KG1 (cell line): ENCODE data around the gene GALNT16.
"Not testable (repeated sequence)": the region's sequence is repeated elsewhere in the genome, so short reads cannot be mapped to it uniquely, and the experiment has no call there.

Experiments used
- DNase-seq: peaks from one replicate; lab custom pipeline; 2025; lab: John Stamatoyannopoulos, UW

The GALNT16 gene

DNA sequence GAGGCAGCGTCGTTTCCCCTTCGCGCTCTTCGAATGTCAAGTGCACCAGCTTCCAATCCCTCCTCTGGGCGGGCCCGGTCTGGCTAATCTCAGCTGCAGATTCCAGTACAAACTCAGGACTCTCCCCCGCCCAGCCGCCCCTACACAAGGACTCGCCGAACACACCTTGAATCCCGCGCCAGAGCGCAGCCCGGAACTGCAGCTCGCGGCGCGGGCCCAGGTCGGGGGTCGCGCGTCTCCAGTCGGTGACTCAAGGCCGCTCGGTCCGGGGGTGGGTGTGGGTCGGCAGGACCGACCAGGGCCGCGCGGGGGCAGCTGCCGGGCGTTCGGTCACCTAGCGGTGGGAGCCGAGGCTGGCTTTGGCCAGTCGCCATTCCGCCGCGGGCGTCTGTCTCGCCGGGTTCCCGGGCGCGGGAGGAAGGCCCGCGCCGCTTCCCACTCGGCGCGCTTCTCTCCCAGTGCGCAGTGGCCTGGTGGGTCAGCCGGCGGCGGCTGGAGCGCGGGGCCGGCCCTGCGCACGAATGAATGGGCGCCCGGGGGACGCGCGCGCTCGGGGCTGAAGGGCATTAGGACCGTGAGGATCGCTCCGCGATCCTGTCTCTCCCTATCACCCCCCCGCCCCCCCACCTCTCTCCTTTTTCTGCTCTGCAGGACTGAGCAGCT is at the start of gene GALNT16:
Gene GALNT16 (plus strand): TSS at position 632 of the 663 bp plus-strand sequence. CDS start 133 bp downstream, outside the sequence.
- DNase-seq: no peak

DNA sequence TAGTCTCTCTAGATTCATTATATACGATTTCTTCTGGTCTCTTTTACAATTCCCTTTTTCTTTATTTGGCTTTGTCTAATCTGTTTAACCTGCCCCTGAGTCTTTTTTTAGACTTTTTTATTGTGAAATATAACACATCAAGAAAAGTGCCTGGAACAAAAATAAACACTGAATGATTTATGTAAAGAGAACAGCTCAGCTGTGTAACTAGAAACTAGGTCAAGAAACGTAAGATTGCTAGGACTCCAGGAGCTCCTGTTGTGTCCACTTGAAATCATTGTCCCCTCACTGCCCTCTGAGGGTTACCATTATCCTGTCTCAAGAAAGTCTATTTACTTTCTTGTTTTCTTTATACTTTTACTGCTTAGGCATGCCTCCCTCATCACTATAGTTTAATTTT is 45.6 kb upstream of the GALNT16 start:
- no peak for DNase-seq

DNA sequence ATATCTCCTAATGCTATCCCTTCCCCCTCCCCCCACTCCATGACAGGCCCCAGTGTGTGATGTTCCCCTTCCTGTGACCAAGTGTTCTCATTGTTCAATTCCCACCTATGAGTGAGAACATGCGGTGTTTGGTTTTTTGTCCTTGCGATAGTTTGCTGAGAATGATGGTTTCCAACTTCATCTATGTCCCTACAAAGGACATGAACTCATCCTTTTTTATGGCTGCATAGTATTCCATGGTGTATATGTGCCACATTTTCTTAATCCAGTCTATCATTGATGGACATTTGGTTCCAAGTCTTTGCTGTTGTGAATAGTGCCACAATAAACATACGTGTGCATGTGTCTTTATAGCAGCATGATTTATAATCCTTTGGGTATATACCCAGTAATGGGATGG is 42.3 kb upstream of the GALNT16 start:
- DNase-seq: not testable (repeated sequence)

DNA sequence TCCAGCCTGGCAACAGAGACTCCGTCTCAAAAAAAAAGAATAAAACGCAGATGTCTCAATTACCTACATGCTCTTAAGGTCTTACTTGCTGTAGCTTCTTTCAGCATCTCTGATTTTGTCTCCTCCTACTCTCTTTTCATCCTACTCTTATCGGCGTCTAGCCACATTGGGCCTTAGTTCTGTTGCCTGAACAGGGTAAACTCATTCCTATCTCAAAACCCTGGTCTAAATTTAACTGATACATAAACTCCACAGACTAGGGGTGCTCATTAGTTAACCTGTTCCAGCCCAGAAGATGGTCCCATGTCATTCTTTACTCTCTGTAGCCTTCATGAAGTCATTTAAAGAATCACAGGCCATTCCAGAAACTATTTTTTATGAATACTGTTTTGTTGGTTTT is 35.0 kb upstream of the GALNT16 start:
- DNase-seq: no peak

DNA sequence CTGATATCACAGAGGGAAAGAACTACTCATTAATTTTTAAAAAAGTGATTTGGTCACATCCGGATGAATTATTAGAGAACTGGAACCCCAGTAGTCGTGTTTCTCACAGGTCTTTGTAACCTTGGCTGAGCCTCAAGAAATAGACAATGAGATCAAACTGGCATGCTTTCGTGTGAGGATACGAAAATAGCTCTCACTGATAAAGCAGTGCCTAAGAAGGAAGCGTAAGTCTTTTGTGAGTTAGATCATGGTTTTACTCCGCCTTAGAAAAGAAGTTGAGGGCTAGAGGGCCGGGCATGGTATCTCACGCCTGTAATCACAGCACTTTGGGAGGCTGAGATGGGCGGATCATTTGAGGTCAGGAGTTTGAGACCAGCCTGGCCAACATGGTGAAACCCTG is 33.8 kb upstream of the GALNT16 start:
- DNase-seq: no peak

DNA sequence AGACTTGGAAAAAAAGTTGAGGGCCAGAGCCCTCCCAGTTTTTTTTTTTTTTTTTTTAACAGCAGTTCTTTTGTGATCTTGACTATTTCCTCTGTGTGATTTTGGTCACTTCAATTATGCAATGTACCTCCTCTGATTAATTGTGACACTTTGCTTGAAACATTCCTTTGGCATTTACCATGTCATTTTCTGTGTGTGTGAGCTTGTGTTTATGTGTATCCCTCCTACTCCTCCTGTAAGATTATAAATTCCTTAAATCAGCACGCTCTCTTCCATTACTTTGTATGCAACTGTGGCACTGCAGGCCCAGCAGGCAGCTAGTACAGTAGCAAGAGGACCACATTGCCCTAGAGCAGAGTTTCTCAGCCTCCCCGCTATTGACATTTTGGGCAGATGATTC is 33.2 kb upstream of the GALNT16 start:
- no peak for DNase-seq

DNA sequence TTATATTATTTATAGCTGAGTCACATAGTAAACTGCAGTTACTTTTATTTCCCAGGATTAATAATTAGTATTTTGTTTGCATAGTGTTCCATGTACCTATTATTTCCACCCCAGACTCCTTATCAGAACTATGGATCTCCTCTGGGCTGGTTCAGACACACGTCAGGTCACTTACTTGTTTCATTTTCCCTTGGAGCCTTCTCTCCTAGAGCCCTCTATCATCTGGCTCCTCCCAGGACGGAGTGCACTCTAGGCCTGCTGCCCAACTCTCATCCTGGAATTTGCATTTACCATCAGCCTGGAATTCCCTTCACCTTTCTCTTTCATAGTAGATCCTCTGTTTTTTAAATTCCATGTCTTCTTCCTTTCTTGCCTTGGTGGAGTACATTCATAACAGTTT is 28.5 kb upstream of the GALNT16 start:
- DNase-seq: no peak

DNA sequence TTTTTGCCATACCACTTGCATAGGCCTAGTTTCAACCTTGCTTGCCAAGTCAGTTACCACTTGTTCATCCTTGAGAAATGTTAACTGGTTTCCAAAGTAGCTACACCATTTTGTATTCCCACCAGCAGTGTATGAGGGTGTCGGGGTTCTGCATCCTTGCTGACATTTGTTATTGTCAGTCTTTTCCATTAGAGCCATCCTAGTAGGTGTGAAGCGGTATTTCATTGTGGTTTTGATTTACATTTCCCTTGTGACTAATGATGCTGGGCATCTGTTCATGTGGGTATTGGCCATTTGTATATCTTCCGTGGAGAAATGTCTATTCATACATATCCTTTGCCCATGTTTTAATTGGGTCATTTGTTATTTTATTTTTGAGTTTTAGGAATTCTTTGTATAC is 27.6 kb upstream of the GALNT16 start:
- no peak for DNase-seq

DNA sequence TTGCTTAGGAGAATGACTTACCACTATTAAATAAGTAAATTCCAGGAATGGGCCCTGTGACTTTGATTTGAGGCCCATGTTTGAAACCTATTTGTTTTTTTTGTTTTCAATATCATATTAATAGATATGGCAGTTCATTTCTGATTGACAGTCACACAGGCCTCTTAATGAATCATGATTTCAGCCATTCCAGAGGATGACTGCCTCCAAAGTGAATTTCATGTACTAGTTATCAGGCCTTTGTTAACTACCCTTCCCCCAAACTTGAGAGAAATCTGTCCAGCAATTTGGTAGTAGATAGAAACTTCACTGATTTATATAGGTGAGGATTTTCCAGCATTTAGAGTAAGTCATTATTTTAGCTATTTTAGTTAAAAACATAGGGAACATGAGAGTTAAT is 25.9 kb upstream of the GALNT16 start:
- no peak for DNase-seq

DNA sequence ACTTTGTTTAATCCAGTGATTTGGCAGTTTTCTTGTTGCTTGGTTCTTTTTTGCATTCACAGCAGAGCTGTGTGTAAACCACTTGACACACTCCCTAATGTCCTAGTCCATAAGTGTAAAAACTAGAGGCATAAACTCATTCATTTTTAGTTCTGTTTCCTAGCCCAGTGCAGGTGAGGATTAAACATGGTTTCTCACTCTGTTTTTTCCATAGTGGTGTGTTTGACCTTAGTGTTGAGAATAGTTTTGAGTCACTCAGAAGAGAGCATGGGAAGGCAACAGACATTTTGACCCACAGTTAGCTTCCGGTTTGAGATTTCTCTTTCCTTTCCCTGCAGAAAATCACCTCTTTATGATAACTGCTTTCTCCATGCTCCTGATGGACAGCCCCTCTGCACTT is 24.2 kb upstream of the GALNT16 start:
- no peak for DNase-seq

DNA sequence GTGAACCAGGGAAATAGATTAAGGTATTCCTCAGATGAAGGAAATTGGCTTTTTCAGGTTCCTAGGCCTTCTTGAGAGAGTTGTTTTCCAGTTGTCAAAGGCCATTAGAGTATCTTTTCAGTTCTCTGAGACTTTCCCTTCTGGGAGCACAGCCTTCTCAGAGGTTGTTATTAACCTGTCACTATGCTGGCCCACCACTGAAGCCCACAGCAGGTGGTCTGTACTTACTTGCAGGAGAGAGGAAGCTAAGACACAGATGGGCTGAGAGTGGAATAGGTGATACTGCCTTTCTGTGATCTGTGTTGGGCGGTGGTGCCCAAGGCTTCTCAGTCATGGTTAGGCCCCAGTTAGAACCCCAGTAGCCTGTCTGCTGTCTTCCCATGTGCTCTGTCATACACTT is 22.8 kb upstream of the GALNT16 start:
- DNase-seq: no peak

DNA sequence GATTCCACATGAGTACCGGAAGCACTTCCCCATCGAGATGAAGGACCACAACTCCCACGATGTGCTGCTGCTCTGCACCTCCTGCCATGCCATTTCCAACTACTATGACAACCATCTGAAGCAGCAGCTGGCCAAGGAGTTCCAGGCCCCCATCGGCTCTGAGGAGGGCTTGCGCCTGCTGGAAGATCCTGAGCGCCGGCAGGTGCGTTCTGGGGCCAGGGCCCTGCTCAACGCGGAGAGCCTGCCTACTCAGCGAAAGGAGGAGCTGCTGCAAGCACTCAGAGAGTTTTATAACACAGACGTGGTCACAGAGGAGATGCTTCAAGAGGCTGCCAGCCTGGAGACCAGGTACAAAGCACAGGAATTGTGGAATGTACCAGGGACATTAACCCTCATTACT is 22.4 kb upstream of the GALNT16 start:
- DNase-seq: no peak

DNA sequence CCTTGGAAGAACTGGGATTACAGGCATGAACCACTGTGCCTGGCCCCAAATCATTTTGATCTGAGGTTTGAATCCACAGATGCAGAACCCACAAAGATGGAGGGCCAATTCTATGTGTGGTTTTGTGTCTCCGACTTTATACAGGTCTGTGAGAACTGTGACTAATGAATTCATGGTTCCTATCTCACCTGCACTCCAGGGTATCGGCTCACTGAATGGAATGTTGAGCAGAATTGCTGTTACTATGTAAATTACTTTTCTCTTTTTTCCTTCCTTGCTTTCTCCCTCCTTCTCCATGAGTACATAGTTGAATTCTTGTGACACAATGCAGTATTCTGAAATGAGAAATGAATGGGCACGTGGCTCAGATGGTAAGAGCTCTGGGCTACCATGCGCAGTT is 21.1 kb upstream of the GALNT16 start:
- no peak for DNase-seq

DNA sequence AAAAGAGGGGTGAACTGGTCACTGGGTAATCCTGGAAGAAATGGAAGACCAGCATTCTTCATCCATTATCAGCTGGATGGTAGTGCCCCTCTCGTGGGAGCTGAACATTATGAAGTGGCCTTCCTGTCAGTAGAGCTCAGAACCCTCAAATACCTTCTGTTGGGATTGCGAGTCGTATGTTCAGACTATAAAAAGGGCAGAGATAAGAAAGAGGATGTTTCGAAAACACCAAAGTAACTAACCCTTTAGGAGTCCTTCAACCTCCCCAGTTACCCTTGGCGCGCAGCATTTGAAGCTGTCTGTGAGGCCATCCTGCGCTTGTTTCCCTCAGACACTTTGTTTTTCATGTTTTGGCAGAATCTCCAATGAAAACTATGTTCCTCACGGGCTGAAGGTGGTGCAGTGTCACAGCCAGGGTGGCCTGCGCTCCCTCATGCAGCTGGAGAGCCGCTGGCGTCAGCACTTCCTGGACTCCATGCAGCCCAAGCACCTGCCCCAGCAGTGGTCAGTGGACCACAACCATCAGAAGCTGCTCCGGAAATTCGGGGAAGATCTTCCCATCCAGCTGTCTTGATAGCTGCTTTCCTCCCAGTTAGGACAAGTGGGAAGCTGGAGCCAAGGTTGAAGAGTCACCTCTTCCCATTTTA is 19.3 kb upstream of the GALNT16 start:
- no peak for DNase-seq

DNA sequence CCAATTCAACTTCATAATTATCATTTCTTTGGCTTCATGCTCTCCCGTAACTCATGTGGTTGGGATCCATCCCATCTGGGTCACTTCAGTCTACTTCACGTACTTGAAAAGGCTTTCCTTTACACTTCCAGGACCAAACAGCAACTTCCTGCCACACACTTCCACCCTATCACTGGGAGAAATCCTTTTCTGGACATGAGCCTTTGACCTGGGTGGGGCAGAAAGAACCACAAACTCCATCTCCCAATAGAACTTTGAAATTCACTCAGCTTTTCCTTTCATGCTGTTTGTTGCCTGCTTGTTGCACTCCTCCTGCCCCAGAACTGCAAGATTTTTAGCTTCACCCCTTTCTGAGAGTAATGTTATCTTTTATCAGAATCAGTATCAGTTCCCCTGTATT is 18.4 kb upstream of the GALNT16 start:
- DNase-seq: no peak

DNA sequence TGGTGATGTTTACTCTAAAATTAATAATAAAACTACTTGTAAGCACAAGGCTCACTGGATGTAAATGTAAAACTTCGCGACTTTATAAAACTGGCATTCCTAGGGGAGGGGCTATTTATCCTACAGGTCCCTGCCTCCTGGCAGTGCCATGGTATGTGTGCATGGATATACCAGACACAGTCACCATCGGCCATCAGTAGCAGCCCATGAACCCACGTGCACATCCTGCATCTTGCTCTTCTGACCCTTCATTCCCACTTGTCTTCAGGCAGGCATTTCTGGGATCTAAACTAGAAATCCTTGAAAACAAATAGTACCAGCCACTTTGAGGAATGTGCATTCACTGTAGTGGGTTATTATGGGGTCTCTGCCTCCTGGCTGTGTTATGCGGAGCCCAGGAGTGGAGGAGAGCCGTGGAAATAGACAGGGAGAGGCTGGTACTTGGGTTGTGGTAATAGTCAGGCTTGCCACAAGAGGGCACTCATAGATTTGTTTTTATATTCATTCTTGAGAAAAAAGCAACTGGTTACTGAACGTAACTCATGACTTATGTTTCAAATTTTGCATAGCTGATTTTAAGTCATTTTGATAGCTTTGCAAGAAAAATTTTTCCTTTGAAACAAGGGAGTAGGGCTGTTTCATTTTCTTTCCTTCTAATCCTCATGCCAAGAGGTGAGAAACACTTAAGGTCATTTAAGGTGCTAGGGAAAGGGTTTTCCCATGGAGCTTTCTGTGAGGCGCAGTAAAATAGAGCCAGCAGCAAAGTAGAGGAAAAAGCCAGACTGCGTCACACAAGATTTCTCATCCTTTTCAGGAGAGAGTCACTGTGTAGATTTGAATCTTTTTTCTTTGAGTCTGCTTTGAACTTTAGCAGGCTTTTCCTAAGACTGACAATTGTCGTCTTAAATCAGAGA is 17.4 kb upstream of the GALNT16 start:
- no peak for DNase-seq

DNA sequence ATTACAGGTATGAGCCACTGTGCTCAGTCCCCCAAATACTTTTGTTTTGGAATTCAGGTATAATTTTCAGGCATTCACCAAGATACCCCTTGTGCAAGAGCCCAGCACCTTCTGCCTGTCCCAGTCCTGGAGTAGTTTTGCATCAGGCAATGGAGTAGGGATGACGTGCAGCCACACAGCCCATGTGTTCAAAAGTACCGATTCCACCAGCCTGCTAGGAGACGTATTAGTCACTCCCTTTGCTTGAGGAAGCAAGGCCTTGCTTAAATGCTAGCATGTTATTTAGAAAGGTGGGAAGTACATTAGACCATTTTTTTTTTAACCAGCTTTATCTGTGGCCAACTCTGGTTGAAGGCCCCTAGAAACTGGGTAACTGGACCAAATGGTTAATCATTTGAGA is 15.0 kb upstream of the GALNT16 start:
- no peak for DNase-seq

DNA sequence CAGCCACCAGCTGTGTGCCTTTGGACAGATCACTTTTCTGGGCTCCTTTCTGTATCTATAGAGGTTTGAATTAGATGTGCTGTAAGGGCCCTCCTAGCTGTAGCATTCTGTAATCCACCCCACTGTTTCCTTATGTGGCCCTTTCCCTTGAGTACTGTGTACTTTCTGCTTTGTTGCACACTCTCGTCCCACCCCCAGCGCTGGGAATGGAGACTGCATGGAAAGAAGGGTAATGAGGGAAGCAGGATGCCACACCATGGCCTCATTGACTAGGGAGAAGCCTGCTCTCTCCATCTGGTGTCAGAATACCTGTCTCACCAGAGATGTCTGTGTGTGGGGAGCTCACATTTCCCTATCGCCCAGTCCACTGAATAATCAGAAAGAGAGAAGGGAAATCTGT is 13.6 kb upstream of the GALNT16 start:
- DNase-seq: no peak

DNA sequence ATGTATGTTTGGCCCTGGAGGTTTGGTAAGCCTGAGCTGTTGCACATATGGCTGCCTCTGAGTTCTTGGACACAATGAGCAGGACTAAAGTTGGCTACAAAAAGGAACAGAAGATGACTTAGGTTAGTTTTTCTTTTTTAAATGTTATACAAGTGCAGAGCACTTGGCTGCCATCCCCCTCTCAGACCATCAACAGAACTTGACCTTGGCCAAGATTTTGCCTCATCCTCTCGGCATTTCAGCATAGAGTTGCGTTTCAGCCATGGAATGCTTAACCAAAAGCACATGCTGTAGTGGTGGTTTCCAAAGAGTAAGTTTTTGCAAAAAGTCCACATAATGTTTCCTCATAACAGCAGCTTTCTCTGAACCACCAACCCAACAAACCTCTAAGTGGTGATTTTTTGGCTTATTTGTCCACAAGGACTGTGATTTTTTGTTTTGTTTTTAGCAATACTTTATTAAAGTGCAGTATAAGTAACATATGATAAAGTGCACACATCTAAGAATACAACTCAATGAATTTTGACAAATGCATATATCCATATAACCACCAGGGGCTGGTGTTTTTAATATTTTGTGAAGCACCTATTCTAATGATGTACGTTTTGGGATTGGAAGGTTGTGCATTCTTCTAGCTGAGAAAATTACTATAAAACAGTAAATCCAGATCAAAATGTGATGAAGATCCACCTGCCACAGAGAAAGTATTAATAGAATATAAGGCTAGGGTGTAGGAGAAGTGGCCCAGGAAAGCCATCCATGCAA is 12.1 kb upstream of the GALNT16 start:
- DNase-seq: no peak

DNA sequence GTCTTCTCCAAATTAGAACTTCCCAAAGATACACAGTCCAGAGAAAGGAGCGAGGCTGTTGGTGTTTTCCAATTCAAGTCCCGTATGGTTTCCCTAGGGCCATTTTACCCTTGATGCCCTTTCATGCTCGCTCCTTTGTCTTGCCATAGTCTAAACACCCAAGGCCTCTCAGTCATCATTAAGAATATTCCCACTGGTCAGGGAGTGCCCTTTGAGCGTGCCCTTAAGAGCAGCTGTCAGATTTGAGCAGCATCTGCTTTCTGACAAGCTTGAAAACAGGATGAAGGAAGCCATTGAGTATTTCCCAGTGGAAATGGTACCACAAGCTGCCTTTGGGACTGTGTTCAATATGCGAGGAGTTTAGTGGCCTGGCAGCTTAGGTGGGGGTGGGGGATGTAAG is 10.4 kb upstream of the GALNT16 start:
- DNase-seq: no peak

DNA sequence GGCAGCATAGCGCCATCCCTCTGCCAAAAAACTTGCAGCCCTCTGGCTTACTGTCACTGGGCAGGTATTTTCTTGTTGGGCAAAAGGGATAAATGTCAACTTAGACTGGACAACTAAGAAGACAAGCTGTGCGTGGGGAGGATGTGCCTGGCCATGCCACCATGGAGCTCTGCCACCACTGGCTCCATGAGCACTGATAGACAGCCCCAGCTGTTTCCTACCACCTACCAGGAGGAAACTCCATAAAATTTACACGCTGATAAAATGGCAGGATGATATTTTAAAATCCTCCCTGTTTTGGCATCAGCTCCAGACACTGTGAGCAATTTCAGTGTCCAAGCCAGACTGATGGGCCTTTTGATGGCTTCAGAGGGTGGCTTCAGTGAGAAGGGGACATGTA is 7.1 kb upstream of the GALNT16 start:
- no peak for DNase-seq

DNA sequence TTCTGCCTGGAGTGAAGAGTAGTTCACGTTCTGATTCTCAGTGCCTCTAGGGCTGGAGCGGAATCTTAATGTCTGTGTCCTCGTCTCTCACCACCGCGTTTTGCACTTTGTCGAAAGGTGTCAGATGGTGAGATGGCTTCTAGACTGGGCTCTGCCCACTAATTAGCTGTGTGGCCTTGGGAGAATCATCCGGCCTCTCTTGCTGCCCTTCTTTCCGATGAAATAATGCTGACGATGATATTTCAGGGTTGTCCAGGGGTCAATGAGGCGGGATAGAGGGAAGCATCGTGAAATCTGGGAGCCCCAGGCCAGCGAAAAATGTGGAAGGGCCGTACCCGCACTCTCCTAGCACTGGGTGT is 811 bp upstream of the GALNT16 start:
- no peak for DNase-seq
